Measurements from ENCODE around the gene PNPLA5.

The PNPLA5 gene

DNA sequence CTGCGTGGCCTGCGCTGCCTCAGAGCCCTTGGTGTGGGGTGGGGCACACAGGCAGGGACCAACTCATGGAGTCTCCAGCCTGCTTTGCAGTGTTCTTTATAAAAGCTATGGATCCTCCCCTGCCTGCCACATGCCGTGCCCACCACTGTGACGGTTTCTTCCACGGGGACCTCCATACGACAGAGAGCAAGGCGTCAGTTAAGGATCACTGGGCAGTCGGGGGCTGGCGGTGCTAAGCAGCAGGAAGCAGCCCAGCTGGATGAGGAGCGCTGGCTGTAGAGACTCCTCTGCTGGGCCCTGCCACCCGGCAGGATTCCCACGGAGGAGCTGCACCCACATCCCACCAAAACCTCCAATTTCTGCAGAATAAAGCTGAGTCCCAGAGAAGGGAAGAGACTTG, 56.6 kb downstream of the PNPLA5 start:
- Histone ChIP-seq H3K4me3 (ENCODE audit: low read depth, low read length) (no peak overlapping the region), H3K4me1 (ENCODE audit: control insufficient read depth, insufficient read depth, low read length) (no peaks in the 10 kb centered on the region), H3K27me3 (ENCODE audit: control insufficient read depth, insufficient read depth, low read length) (no peaks in the 10 kb centered on the region), H3K27ac (ENCODE audit: low read depth, low read length) (no peak overlapping the region), H3K9me3 (ENCODE audit: control insufficient read depth, insufficient read depth, low read depth, low read length) (no peaks in the 10 kb centered on the region), H3K9ac (ENCODE audit: low read length) (no peak overlapping the region), H3K36me3 (ENCODE audit: control insufficient read depth, insufficient read depth, low read length) (peaks cover 67% of the 10 kb centered on the region)

DNA sequence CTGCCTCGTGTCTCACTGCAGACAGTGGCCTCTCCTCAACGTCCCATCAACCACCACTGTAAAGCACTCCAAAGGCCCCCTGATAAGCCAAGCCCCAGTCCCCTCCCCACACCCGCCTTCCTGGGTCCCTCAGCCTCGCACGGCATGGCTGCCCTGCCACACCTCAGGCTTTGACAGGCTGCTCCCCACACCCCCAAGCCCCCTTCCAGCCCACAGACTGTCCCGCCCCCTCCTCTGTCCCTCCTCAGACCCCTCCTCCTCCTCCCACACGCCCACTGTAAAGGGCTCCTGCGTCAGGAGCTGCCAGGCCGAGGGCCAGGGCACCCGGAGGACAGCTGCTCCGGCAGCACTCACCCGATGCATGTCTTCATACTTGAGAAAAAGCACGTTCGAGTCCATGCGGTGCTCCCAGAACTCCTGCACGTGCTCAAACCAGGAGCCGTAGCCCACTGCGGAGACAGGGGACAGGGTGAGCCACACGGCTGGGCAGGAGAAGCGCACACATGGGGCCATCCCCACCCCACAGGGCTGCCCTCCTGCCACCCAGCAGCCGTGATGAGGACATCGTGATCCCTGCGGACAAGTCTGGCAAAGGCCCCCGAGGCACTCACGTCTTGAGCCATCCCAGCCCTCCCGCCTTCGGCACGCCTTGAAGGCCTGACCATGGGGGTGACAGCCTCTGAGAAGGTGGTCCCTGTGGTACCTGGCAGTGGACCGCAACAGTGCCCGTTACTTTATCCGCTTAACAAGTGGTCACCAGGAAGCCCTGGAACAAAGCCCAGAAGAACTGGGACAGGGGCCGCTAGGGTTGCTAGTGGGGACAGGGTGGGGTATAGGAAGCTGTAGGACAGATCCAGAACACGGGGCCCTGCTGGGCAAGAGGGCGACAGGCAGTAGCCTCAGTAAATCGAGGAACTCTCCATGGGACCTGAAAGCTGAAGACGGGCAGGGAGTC, 58.2 kb downstream of the PNPLA5 start:
- H3K4me1 ChIP-seq (ENCODE audit: control insufficient read depth, insufficient read depth, low read length), result peaks cover 8% of the 10 kb centered on the region; the same call in 1 of the 2 replicates
- H3K4me3 ChIP-seq (ENCODE audit: low read depth, low read length), result no peak overlapping the region
- no peaks in the 10 kb centered on the region for H3K9me3 ChIP-seq (ENCODE audit: control insufficient read depth, insufficient read depth, low read depth, low read length)
- H3K27me3 ChIP-seq (ENCODE audit: control insufficient read depth, insufficient read depth, low read length), result no peaks in the 10 kb centered on the region
- H3K9ac ChIP-seq (ENCODE audit: low read length), result no peak overlapping the region
- peaks cover 61% of the 10 kb centered on the region for H3K36me3 ChIP-seq (ENCODE audit: control insufficient read depth, insufficient read depth, low read length)
- no peak overlapping the region for H3K27ac ChIP-seq (ENCODE audit: low read depth, low read length)

DNA sequence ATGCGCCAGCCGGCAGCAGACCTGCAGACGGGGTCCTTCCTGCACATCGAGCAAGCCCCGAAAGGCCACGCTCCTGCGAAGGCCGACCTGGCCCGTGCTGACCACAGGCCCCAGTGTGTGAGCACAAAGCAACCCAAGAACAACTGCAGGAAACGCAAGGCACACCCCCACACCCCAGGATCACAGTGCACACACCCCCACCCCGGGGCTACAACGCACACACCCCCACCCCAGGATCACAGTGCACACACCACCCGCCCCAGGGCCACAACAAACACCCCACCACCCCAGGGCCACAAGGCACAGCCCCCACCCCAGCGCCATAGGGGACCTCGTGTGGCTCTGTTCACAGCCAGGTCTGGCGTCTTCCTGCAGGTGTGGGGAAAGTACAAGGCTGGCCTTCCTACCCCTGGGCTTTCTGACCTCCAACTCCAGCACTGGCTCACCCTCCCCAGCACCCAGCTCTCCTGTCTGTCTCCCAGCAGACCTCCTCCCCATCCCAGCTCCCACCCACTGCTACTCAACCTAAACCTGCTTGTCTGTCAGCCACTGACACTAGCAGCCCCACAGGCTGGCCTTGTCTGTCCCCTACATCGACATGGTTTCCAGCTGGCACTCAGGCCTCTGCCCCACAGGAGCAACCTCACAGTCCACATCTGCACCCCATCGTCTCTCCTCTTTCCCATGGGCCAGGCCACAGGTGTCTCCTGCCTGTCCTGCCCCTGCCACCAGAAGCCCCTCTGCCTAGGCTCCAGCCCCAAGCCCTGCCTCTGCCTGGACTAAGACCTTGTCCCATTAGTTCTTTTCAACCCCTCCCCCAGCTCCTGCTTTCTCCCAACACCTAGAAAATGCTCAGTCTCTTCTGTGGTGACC, 59.2 kb downstream of the PNPLA5 start:
- H3K9ac ChIP-seq (ENCODE audit: low read length), result no peak overlapping the region
- peaks cover 51% of the 10 kb centered on the region for H3K36me3 ChIP-seq (ENCODE audit: control insufficient read depth, insufficient read depth, low read length)
- H3K27ac ChIP-seq (ENCODE audit: low read depth, low read length), result no peak overlapping the region
- H3K4me3 ChIP-seq (ENCODE audit: low read depth, low read length), result no peak overlapping the region
- H3K27me3 ChIP-seq (ENCODE audit: control insufficient read depth, insufficient read depth, low read length), result no peaks in the 10 kb centered on the region
- peaks cover 14% of the 10 kb centered on the region; the same call in 1 of the 2 replicates for H3K4me1 ChIP-seq (ENCODE audit: control insufficient read depth, insufficient read depth, low read length)
- no peaks in the 10 kb centered on the region for H3K9me3 ChIP-seq (ENCODE audit: control insufficient read depth, insufficient read depth, low read depth, low read length)

DNA sequence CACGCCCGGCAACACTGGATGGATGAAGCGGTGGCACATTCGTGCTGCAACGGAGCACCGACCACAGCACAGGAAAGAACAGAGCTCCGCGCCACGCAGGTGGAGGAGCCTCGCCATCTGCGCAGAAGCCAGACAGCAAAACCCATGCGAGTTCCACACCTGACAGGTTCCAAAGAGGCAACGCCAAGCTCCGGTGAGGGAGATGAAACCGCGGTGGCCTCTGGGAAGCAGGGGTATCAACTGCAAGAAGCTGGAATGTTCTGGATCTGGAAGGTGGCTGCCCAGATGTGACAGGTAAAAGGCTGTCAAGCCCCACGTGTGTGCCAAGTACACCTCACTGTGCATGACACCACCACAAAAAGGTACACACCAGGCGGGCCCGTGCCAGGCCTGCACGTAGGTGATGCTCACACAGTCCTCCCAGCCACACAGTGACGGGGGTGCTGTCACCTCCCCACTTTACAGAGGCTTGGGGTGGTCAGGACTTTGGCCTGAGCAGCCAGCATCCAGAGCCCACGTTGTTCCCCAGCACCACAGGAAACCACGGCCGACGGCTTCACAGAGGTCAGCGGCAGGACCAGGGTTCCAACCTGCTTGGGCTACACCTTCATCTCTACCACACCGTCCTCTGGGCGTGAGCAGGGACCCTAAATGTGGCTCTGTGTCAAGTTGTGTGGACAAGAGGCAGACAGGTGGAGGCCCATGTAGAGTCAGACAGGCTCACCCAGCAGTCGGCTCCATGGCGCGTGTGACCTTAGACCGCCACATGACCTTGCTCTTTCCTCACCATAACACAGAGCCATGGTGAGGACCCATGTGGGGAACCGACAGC, 60.0 kb downstream of the PNPLA5 start:
- H3K4me1 ChIP-seq (ENCODE audit: control insufficient read depth, insufficient read depth, low read length), result peaks cover 17% of the 10 kb centered on the region; the same call in 1 of the 2 replicates
- no peaks in the 10 kb centered on the region for H3K27me3 ChIP-seq (ENCODE audit: control insufficient read depth, insufficient read depth, low read length)
- no peaks in the 10 kb centered on the region for H3K9me3 ChIP-seq (ENCODE audit: control insufficient read depth, insufficient read depth, low read depth, low read length)
- H3K27ac ChIP-seq (ENCODE audit: low read depth, low read length), result no peak overlapping the region
- H3K36me3 ChIP-seq (ENCODE audit: control insufficient read depth, insufficient read depth, low read length), result peaks cover 43% of the 10 kb centered on the region
- no peak overlapping the region for H3K9ac ChIP-seq (ENCODE audit: low read length)
- no peak overlapping the region for H3K4me3 ChIP-seq (ENCODE audit: low read depth, low read length)

DNA sequence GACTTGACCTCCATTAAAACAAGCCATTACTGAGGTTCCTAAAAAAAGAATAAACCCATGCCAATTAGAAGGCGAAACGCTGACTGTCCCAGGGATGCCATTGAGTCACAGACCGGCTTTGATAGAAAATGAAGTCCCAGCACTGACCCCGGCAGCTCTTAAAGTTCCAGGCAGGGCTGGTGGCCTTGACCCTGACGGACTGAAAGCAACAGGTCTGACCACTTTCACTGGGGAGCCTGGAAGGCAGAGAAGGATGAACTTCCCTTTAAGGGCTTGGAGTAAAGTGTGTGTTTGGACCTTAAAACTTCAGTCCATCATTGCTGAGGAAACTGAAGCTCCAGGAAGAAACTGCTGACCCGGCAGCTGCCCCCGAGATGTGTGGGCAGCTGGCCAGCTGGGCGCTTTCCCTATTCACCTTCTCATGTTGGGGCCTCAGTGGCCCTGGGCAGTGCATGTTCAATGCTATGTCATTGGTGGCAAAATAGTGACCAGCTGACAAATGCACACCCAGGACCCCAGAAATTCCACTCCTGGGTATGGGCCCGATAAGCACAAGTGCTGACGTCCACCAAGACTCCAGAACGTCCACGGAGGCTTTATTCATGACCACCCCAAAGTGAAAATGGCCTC, 60.8 kb downstream of the PNPLA5 start:
- Histone ChIP-seq H3K4me3 (ENCODE audit: low read depth, low read length) (no peak overlapping the region), H3K4me1 (ENCODE audit: control insufficient read depth, insufficient read depth, low read length) (peaks cover 21% of the 10 kb centered on the region; the same call in 1 of the 2 replicates), H3K9ac (ENCODE audit: low read length) (no peak overlapping the region), H3K9me3 (ENCODE audit: control insufficient read depth, insufficient read depth, low read depth, low read length) (no peaks in the 10 kb centered on the region), H3K36me3 (ENCODE audit: control insufficient read depth, insufficient read depth, low read length) (peaks cover 40% of the 10 kb centered on the region), H3K27me3 (ENCODE audit: control insufficient read depth, insufficient read depth, low read length) (no peaks in the 10 kb centered on the region), H3K27ac (ENCODE audit: low read depth, low read length) (no peak overlapping the region)

DNA sequence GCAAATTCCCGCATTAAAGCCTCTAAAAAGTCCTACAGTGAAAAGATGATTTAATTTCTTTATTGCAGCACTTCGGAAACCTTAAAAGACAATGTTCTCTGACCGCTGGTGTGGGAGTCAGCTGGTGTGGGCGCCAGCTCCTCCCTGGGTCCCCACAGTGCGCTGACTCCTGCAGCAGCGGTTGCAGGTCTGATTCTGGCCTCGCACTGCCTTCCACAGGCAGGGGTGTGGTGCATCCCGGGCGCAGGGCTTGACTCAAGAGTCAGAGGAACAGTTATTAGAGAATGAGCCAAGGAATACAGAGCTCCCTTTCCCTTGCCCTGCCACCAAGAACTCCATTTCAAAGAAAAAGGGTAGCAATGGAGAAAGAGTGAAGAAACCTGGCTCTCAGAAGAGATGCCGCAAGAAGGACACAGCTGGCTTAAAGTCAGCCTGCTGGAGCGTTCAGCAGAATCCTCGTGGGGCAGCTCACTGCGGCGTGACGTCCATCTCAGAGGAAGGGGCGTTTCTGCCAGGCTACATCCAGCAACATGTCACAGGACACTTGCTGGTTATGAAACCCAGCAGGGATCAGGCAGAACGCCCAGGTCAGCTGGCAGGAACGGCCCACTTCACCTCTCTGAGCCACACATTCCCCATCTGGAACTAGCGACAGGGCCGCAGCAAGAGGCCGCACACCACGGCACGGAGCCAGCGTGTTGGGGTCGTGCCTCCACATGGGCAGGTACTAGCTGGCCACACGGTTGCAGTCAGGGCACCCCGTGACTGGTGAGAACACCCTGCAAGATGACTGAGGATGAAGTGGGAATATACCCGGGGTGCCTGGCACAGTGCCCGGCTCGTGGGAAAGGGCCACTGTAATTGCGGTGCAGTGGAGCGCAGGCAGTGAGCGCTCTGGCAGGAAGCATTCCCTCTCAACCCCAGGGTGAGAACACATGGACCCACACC, 61.6 kb downstream of the PNPLA5 start:
- H3K4me3 ChIP-seq (ENCODE audit: low read depth, low read length), result no peak overlapping the region
- peaks cover 39% of the 10 kb centered on the region for H3K36me3 ChIP-seq (ENCODE audit: control insufficient read depth, insufficient read depth, low read length)
- no peak overlapping the region for H3K27ac ChIP-seq (ENCODE audit: low read depth, low read length)
- peaks cover 21% of the 10 kb centered on the region; the same call in 1 of the 2 replicates for H3K4me1 ChIP-seq (ENCODE audit: control insufficient read depth, insufficient read depth, low read length)
- H3K9me3 ChIP-seq (ENCODE audit: control insufficient read depth, insufficient read depth, low read depth, low read length), result no peaks in the 10 kb centered on the region
- no peaks in the 10 kb centered on the region for H3K27me3 ChIP-seq (ENCODE audit: control insufficient read depth, insufficient read depth, low read length)
- H3K9ac ChIP-seq (ENCODE audit: low read length), result no peak overlapping the region

Measured in HUES6 (cell line).